HG03039 (cell line): Measurements from ENCODE around the gene PATJ.

Experiments
- ATAC-seq: cut with Tn5 transposase; IDR thresholded peaks from one replicate; pipeline ENCODE4 v1.9.1; 2021; ENCODE audit warnings: mild to moderate bottlenecking, moderate library complexity; ENCODE audit not compliant: unreplicated experiment

The PATJ gene

GRCh38 chr1:61978796-61979195 lies 236.5 kb downstream of the PATJ start:
- no peak for ATAC-seq

- no peak for ATAC-seq
Measured at GRCh38 chr1:61979729-61980128, 237.4 kb downstream of the PATJ start.

GRCh38 chr1:61980561-61980960 lies 238.3 kb downstream of the PATJ start:
- ATAC-seq = no peak

- no peak for ATAC-seq
Measured at GRCh38 chr1:61981870-61982660, 239.8 kb downstream of the PATJ start.

- ATAC-seq = no peak
Measured at GRCh38 chr1:61983236-61983635, 241.0 kb downstream of the PATJ start.

GRCh38 chr1:61992257-61992656 lies 250.0 kb downstream of the PATJ start:
- no peak for ATAC-seq

GRCh38 chr1:61993331-61993961 lies 251.2 kb downstream of the PATJ start:
- no peak for ATAC-seq

GRCh38 chr1:61995641-61996040 lies 253.4 kb downstream of the PATJ start:
- no peak for ATAC-seq

GRCh38 chr1:61997123-61997522 lies 254.8 kb downstream of the PATJ start:
- ATAC-seq = no peak

- no peak for ATAC-seq
Measured at GRCh38 chr1:62003777-62004176, 261.5 kb downstream of the PATJ start.

- ATAC-seq = no peak
Measured at GRCh38 chr1:62006690-62007089, 264.4 kb downstream of the PATJ start.

- no peak for ATAC-seq
Measured at GRCh38 chr1:62011006-62011405, 268.7 kb downstream of the PATJ start.

- ATAC-seq = no peak
Measured at GRCh38 chr1:62012095-62012494, 269.8 kb downstream of the PATJ start.

- no peak for ATAC-seq
Measured at GRCh38 chr1:62012836-62013235, 270.6 kb downstream of the PATJ start.

GRCh38 chr1:62013264-62013663 lies 271.0 kb downstream of the PATJ start:
- no peak for ATAC-seq

GRCh38 chr1:62022382-62022983 lies 280.2 kb downstream of the PATJ start:
- no peak for ATAC-seq

- ATAC-seq = no peak
Measured at GRCh38 chr1:62024690-62025089, 282.4 kb downstream of the PATJ start.

GRCh38 chr1:62025154-62025553 lies 282.9 kb downstream of the PATJ start:
- no peak for ATAC-seq

- ATAC-seq = no peak
Measured at GRCh38 chr1:62025892-62026291, 283.6 kb downstream of the PATJ start.

GRCh38 chr1:62029704-62030103 lies 287.4 kb downstream of the PATJ start:
- ATAC-seq = no peak

GRCh38 chr1:62034790-62035189 lies 292.5 kb downstream of the PATJ start:
- no peak for ATAC-seq

- no peak for ATAC-seq
Measured at GRCh38 chr1:62037274-62037673, 295.0 kb downstream of the PATJ start.
